ENCODE results near the gene CENPM.

- TF ChIP-seq CTCF (conservative IDR thresholded peaks at IDR 0.05; ENCODE audit: low read depth, low read length) (no peak), EZH2phosphoT487 (IDR thresholded peaks at IDR 0.05; ENCODE audit: borderline replicate concordance, low read length) (no peak)
Measured at GRCh38 chr22:41909310-41910049, 37.5 kb downstream of the CENPM start.

Measured in PC-3 (cell line).